HG02943 (cell line): ENCODE measurements around the gene RTL10.

ENCODE experiments used
- ATAC-seq: cut with Tn5 transposase; IDR thresholded peaks from one replicate; pipeline ENCODE4 v1.9.1; 2021; ENCODE audit warnings: mild to moderate bottlenecking, low read depth, moderate library complexity; ENCODE audit not compliant: unreplicated experiment

Gene RTL10

GRCh38 chr22:19826619-19826950 lies 28.1 kb downstream of the RTL10 start:
- no peak for ATAC-seq

- no peak for ATAC-seq
Measured at GRCh38 chr22:19825904-19826618, 28.6 kb downstream of the RTL10 start.

GRCh38 chr22:19824926-19825339 lies 29.7 kb downstream of the RTL10 start:
- ATAC-seq, result no peak

- ATAC-seq, result no peak
Measured at GRCh38 chr22:19824212-19824925, 30.3 kb downstream of the RTL10 start.

GRCh38 chr22:19823902-19824211 lies 30.8 kb downstream of the RTL10 start:
- no peak for ATAC-seq

- no peak for ATAC-seq
Measured at GRCh38 chr22:19823191-19823901, 31.3 kb downstream of the RTL10 start.

DNA sequence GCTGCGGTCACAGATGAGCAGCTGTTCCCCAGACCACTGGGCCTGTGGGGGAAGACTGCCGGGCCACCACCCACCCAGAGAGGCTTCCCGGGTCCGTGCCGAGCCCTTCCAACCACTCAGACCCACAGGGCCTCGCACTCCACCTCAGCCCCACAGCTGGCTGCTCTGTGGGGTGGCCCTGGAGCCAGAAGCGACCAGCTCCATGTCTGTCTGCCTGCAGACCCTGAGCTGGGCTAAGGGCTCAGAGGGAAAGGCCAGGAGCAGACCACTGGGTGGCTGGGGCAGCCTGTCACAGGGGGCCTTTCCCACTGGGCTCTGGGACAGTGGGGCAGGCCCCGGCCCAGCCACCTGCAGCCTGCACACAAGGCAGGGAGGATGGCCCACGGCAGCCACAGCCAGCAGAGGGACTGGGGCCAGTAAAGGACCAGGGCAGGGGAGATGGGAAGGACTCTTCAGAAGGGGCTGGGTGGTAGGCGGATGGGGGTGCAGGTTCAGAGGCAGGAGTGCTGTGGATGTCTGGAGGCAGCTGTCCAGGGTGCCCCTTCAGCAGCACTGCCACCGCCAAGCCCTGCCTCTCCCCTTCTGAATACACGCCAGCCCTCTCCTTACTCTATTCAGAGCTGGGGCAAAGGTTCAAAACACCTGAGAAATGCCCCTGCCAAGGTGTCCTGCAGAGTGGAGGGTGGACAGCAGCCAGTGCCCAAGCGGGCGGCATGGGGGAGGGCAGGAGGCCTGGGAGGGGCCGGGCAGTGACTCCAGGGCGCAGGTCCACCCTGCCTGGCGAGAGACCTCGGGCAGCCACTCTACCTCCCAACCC lies 32.2 kb downstream of the RTL10 start:
- no peak for ATAC-seq

- no peak for ATAC-seq
Measured at GRCh38 chr22:19821523-19822300, 33.0 kb downstream of the RTL10 start.

- ATAC-seq, result no peak
Measured at GRCh38 chr22:19820880-19821522, 33.7 kb downstream of the RTL10 start.

DNA sequence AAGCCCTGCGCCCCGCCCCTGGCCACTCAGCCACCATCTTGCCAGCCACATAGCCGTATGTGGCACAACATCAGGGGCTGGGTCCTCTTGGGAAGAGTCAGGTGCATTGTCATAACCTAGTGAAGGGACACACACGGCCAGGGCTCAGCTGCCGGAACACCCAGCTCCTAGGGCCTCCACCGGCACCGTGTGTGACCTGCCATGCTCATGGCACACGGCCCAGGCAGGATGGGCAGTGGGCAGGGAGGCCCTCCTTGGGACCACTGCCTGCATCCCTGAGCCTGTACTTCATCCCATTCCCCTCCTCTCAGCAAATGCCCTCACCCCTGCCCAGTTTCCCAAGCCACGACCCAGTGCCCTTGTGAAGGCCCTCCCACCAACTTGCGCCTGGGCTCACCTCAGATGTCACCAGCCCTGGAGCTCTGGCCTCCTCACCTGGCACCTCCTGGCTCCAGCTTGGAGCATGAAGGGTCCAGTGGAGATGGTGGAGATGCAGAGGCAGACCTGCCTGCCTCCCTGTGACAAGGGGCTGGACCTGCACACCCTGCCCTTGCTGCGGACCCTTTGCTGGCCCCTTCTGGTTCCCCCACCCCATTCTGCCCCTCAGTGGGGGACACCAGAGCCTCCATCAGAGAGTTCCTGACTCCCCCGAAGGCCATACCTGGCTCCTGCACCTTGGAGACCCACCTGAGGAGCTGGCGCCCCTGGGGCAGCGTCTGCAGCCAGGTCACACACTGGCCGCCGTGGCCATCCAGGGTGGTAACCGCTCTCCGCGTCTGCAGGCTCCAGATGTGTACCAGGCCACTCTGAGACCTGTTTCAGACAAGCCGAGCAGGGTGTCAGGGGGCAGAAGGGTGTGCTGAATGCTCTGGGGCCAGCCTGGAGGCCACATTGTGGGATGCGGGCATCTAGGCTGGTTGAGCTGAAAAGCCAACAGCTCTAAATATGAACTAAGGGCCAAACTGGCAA lies 34.5 kb downstream of the RTL10 start:
- ATAC-seq, result no peak

- ATAC-seq, result no peak
Measured at GRCh38 chr22:19819208-19819910, 35.3 kb downstream of the RTL10 start.

GRCh38 chr22:19818324-19819207 lies 36.1 kb downstream of the RTL10 start:
- no peak for ATAC-seq

GRCh38 chr22:19816372-19817119 lies 38.1 kb downstream of the RTL10 start:
- no peak for ATAC-seq

- ATAC-seq, result no peak
Measured at GRCh38 chr22:19815823-19816290, 38.8 kb downstream of the RTL10 start.

DNA sequence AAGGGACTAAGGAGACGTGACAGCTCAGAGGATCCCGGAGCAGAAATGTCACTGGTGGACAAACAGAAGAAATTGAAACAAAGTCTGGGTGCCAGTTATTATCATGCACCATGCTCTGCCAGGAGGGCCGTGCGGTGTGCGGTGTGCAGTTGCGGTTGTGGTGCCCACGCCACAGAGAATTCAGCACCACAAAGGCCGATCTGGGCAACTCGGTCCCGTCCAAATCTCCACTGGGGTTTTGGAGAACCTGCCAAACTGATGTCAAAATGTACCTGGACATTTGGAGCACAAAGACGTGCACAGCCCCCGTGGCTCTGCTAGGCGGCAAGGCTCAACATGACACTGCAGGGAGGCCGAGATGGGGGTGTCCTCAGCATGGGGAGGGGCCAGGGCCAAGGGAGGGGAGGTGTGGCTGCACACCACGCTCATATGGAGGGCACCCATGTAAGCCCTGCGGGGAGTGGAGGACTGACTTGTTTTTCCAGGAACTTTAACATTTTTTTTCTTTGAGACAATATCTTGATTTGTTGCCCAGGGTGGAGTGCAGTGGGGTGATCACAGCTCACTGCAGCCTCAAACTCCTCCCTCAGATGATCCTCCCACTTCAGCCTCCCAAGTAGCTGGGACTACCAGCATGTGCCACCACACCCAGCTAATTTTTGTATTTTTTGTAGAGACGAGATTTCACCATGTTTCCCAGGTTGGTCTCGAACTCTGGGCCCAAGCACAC lies 39.4 kb downstream of the RTL10 start:
- no peak for ATAC-seq

GRCh38 chr22:19814428-19814827 lies 40.2 kb downstream of the RTL10 start:
- ATAC-seq, result no peak
